HEK293 (cell line): ENCODE measurements around the gene TTLL10.

Source experiments
- CTCF ChIA-PET: fragments of 350-600 bp; formaldehyde crosslinking; extraction: SDS; loops from one replicate; lab custom pipeline; 2021; ENCODE audit warnings: antibody characterized with exemption; lab: Yijun Ruan, JAX
- POLR2A ChIA-PET: fragments of 300-600 bp; formaldehyde crosslinking; extraction: SDS; loops from one replicate; lab custom pipeline; 2020; ENCODE audit warnings: antibody characterized with exemption, inconsistent platforms; lab: Yijun Ruan, JAX
- H3K27ac ChIP-seq: fragments of 200-500 bp; sonication (Bioruptor generic); 2 replicates; pipeline ENCODE4 v1.5.1; 2014; ENCODE audit warnings: low read depth, low read length, control low read depth, inconsistent platforms; ENCODE audit errors: extremely low read depth
- H3K36me3 ChIP-seq, 2 experiments: fragments of 200-500 bp in 1 of 2; sonication (Bioruptor generic) in 1 of 2; 1 replicate in 1 of 2; 2 replicates in 1 of 2; pipeline ENCODE4 v1.5.1; 2014 to 2017; ENCODE audit warnings: inconsistent platforms in 2 of 2, low read length in 2 of 2; ENCODE audit not compliant: control insufficient read depth in 2 of 2, insufficient read depth in 1 of 2
- H3K4me1 ChIP-seq: fragments of 200-500 bp; sonication (Bioruptor generic); 2 replicates; pipeline ENCODE4 v1.5.1; 2014; ENCODE audit warnings: mild to moderate bottlenecking, low read length, inconsistent platforms; ENCODE audit not compliant: control insufficient read depth, insufficient read depth
- H3K4me3 ChIP-seq: 2 replicates; pipeline ENCODE4 v1.5.1; 2011; ENCODE audit warnings: low read depth, mild to moderate bottlenecking, control low read depth, low read length, moderate library complexity
- H3K9me3 ChIP-seq: fragments of 200-500 bp; sonication (Bioruptor generic); 2 replicates; pipeline ENCODE4 v1.5.1; 2014; ENCODE audit warnings: low read depth, low read length, inconsistent platforms; ENCODE audit not compliant: control insufficient read depth, insufficient read depth
- BCL11B ChIP-seq: fragments of 450-650 bp; formaldehyde crosslinking; IDR thresholded peaks from 2 replicates; pipeline ENCODE4 v1.5.1; 2016; ENCODE audit warnings: low read depth, missing biosample characterization, missing genetic modification characterization
- GLIS1 ChIP-seq: fragments of 450-650 bp; formaldehyde crosslinking; IDR thresholded peaks from 2 replicates; pipeline ENCODE4 v1.5.1; 2016; ENCODE audit warnings: missing biosample characterization, missing genetic modification characterization
- SCRT1 ChIP-seq: fragments of 450-650 bp; formaldehyde crosslinking; IDR thresholded peaks from 2 replicates; pipeline ENCODE4 v1.5.1; 2016; ENCODE audit warnings: missing biosample characterization, missing genetic modification characterization, borderline replicate concordance
- SP3 ChIP-seq: fragments of 450-650 bp; formaldehyde crosslinking; IDR thresholded peaks from 2 replicates; pipeline ENCODE4 v1.5.1; 2016; ENCODE audit warnings: missing biosample characterization, missing genetic modification characterization
- TRIM28 ChIP-seq: IDR thresholded peaks from 2 replicates; pipeline ENCODE4 v1.6.1; 2011; ENCODE audit warnings: low read length, control low read depth, borderline replicate concordance
- ZBTB7A ChIP-seq: fragments of 450-650 bp; formaldehyde crosslinking; IDR thresholded peaks from 2 replicates; pipeline ENCODE4 v1.5.1; 2016; ENCODE audit warnings: low read depth, missing biosample characterization, missing genetic modification characterization
- ZIC2 ChIP-seq: fragments of 450-650 bp; formaldehyde crosslinking; IDR thresholded peaks from 2 replicates; pipeline ENCODE4 v1.5.1; 2016; ENCODE audit warnings: missing biosample characterization, missing genetic modification characterization
- ZNF133 ChIP-seq: fragments of 450-650 bp; formaldehyde crosslinking; IDR thresholded peaks from 2 replicates; pipeline ENCODE4 v1.5.1; 2016; ENCODE audit warnings: missing biosample characterization, missing genetic modification characterization
- ZNF341 ChIP-seq: fragments of 450-650 bp; formaldehyde crosslinking; IDR thresholded peaks from 2 replicates; pipeline ENCODE4; 2016; ENCODE audit warnings: low read depth, missing biosample characterization, missing genetic modification characterization
- ZNF529 ChIP-seq: fragments of 450-650 bp; formaldehyde crosslinking; IDR thresholded peaks from 2 replicates; pipeline ENCODE4 v1.5.1; 2017; ENCODE audit warnings: missing genetic modification characterization, missing biosample characterization; ENCODE audit not compliant: insufficient replicate concordance
- ZNF610 ChIP-seq: fragments of 450-650 bp; formaldehyde crosslinking; IDR thresholded peaks from 2 replicates; pipeline ENCODE4 v1.5.1; 2016; ENCODE audit warnings: missing biosample characterization, missing genetic modification characterization, borderline replicate concordance
- ZNF670 ChIP-seq: fragments of 450-650 bp; formaldehyde crosslinking; IDR thresholded peaks from 2 replicates; pipeline ENCODE4 v1.5.1; 2016; ENCODE audit warnings: missing biosample characterization, missing genetic modification characterization, low read depth
- ZNF701 ChIP-seq: fragments of 450-650 bp; formaldehyde crosslinking; IDR thresholded peaks from 2 replicates; pipeline ENCODE4 v1.5.1; 2016; ENCODE audit warnings: missing biosample characterization, missing genetic modification characterization
- ZNF785 ChIP-seq: fragments of 450-650 bp; formaldehyde crosslinking; IDR thresholded peaks from 2 replicates; pipeline ENCODE4 v1.5.1; 2016; ENCODE audit warnings: missing biosample characterization, missing genetic modification characterization
- TF ChIP-seq, protein P1 (sequence below): fragments of 450-650 bp; formaldehyde crosslinking; IDR thresholded peaks from 2 replicates; pipeline ENCODE4 v1.5.1; 2016; ENCODE audit warnings: missing biosample characterization, missing genetic modification characterization
- TF ChIP-seq, protein P2 (sequence below): fragments of 450-650 bp; formaldehyde crosslinking; IDR thresholded peaks from 2 replicates; pipeline ENCODE4 v1.5.1; 2016; ENCODE audit warnings: missing biosample characterization, missing genetic modification characterization
- TF ChIP-seq, protein P3 (sequence below): fragments of 450-650 bp; formaldehyde crosslinking; IDR thresholded peaks from 2 replicates; pipeline ENCODE4 v1.5.1; 2016; ENCODE audit warnings: missing biosample characterization, missing genetic modification characterization
- TF ChIP-seq, protein P4 (sequence below): fragments of 450-650 bp; formaldehyde crosslinking; IDR thresholded peaks from 2 replicates; pipeline ENCODE4 v1.5.1; 2016; ENCODE audit warnings: missing biosample characterization, missing genetic modification characterization

The TTLL10 gene

DNA sequence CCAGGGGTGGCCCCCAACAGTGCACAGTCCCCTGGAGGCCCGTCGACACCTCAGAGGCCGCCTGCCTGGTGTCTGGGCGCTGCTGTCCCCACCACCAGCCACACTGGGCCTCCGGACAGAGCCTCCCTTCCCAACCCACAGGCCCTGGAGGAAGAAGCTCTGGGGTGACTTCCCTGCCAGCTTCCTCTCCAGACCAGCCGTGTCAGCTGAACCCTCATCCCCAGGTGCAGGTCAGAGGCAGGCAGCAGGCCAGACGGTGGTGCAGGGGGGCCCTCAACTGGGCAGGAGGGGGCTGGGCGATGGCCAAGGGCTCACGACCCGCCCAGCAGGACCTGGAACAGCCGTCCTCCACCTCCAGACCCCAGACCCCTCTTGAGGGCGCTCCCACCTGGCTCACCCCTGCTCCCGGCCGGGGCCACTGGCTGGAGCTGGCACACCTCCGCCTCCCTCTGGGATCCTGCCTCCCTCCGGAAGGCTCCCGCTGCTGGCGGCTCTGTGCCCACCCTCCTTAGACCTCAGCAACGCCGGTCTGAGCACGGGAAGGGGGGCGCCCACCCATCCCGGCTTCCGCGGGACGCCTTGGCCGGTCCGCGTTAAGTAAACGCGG, 32.2 kb downstream of the TTLL10 start:
- ChIA-PET POLR2A (interaction anchor here (0.6 kb wide), 1 partner anchor 140 kb away, joined by 3 read pairs; no protein-coding TSS in a partner anchor), CTCF (no interaction called here)
- Histone ChIP-seq H3K27ac (no peak overlapping the region), H3K36me3 (no peaks in the 10 kb centered on the region), H3K4me1 (peaks cover 3% of the 10 kb centered on the region; the same call in 1 of the 2 replicates), H3K9me3 (no peaks in the 10 kb centered on the region), H3K4me3 (no peak overlapping the region)
- TF ChIP-seq TRIM28 (no peak), ZNF341 (tag by site-specific recombination) (no peak), ZIC2 (tag by site-specific recombination) (peak; percentile 72; the same call in 1 of the 2 replicates), ZNF529 (tag by site-specific recombination) (no peak), ZNF701 (tag by site-specific recombination) (no peak), BCL11B (peak; percentile 15; the same call in 1 of the 2 replicates), SCRT1 (tag by site-specific recombination) (no peak), ZBTB7A (tag by site-specific recombination) (no peak)

DNA sequence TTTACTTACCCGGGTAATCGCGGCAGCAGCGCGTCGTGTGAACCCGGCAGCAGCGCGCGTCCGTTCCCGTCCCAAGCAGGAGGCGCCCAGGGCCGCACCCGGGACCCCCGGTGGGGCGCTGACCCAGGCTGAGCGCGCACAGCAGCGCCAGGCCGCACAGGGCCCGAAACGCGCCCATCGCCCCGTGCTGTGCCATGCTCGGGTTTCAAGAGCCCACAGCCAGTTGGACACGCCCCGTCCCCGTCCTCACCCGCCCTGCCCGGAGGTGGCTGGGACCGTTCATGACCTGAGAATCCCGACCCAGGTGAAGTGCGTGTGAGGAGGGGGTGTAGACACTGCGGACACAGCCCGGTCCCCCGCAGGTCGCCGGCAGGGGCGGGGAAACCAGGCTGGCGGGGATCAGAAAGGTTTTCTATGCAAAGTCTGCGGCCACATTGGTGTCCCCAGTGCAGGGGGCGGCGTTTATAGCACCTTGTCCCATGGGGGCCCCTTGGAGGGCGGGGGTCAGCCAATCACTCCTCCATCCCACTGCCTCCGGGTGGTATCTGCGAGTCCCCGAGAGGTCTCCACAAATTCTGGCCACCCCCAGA, 32.8 kb downstream of the TTLL10 start, which contains the start of gene TNFRSF18:
TSS of gene TNFRSF18 (minus strand) at position 217 of the 590 bp plus-strand sequence. CDS start at position 196, 21 bp downstream.
- Histone ChIP-seq H3K4me3 (no peak within 1 kb of the TSS), H3K4me1 (peaks cover 3% of the 10 kb centered on the region; the same call in 1 of the 2 replicates), H3K27ac (no peak within 1 kb of the TSS), H3K36me3 (no peaks in the 10 kb centered on the region)
- ChIA-PET POLR2A (interaction anchor here (0.6 kb wide), 1 partner anchor 139 kb away, joined by 3 read pairs; no protein-coding TSS in a partner anchor), CTCF (no interaction called here)
- TF ChIP-seq GLIS1 (tag by site-specific recombination) (peak; percentile 73), ZNF133 (no peak)
- TF ChIP-seq, protein P1, sequence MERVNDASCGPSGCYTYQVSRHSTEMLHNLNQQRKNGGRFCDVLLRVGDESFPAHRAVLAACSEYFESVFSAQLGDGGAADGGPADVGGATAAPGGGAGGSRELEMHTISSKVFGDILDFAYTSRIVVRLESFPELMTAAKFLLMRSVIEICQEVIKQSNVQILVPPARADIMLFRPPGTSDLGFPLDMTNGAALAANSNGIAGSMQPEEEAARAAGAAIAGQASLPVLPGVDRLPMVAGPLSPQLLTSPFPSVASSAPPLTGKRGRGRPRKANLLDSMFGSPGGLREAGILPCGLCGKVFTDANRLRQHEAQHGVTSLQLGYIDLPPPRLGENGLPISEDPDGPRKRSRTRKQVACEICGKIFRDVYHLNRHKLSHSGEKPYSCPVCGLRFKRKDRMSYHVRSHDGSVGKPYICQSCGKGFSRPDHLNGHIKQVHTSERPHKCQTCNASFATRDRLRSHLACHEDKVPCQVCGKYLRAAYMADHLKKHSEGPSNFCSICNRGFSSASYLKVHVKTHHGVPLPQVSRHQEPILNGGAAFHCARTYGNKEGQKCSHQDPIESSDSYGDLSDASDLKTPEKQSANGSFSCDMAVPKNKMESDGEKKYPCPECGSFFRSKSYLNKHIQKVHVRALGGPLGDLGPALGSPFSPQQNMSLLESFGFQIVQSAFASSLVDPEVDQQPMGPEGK (tag by site-specific recombination): 0 out of 2 replicates have a peak, but pooled peaks have one; percentile 29
- TF ChIP-seq, all 188 proteins: peak for 2
- no peaks in the 10 kb centered on the region for H3K9me3 ChIP-seq

DNA sequence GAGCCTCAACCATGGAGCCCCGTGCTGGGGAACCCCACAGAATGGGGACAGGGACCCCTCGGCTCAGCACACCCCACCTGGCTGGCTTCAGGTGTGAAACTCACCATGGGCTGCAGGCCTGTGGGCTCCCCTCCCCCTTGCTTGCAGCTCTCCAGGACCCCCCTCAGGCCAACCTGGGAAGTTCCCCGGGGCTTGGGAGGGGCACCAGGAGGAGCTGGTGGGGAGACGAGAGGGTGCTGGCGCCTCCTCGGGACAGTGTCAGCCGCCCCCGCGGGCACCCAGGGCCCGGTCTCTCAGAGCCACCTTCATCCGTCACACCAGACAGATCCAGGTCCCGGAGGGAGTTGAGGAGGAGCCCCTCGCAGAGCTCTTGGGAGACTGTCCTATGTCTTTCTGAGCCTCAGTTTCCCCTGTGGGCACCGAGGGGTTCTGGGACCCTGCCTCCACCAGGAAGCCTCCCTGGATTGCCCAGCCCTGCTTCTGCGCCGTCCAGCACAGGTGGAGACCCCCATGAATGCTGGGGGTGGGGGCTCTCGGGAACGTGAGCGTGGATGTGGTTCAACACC, 33.4 kb downstream of the TTLL10 start:
- Histone ChIP-seq H3K9me3 (no peaks in the 10 kb centered on the region), H3K4me3 (no peak overlapping the region), H3K4me1 (peaks cover 3% of the 10 kb centered on the region; the same call in 1 of the 2 replicates), H3K36me3 (no peaks in the 10 kb centered on the region), H3K27ac (no peak overlapping the region)
- CTCF ChIA-PET: interaction anchor here (0.5 kb wide), 1 partner anchor 85 kb away, joined by 3 read pairs; no protein-coding TSS in a partner anchor
- POLR2A ChIA-PET: interaction anchor here (1.9 kb wide), 1 partner anchor 24 kb away, joined by 5 read pairs; no protein-coding TSS in a partner anchor
- TF ChIP-seq, protein P1 (tag by site-specific recombination): 0 out of 2 replicates have a peak, but pooled peaks have one; percentile 0
- TF ChIP-seq ZNF785 (tag by site-specific recombination) (no peak), ZIC2 (tag by site-specific recombination) (no peak), ZNF670 (tag by site-specific recombination) (no peak), ZNF610 (tag by site-specific recombination) (no peak), SP3 (no peak)
- TF ChIP-seq, protein P2, sequence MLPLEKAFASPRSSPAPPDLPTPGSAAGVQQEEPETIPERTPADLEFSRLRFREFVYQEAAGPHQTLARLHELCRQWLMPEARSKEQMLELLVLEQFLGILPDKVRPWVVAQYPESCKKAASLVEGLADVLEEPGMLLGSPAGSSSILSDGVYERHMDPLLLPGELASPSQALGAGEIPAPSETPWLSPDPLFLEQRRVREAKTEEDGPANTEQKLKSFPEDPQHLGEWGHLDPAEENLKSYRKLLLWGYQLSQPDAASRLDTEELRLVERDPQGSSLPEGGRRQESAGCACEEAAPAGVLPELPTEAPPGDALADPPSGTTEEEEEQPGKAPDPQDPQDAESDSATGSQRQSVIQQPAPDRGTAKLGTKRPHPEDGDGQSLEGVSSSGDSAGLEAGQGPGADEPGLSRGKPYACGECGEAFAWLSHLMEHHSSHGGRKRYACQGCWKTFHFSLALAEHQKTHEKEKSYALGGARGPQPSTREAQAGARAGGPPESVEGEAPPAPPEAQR: no peak
- TF ChIP-seq, protein P3, sequence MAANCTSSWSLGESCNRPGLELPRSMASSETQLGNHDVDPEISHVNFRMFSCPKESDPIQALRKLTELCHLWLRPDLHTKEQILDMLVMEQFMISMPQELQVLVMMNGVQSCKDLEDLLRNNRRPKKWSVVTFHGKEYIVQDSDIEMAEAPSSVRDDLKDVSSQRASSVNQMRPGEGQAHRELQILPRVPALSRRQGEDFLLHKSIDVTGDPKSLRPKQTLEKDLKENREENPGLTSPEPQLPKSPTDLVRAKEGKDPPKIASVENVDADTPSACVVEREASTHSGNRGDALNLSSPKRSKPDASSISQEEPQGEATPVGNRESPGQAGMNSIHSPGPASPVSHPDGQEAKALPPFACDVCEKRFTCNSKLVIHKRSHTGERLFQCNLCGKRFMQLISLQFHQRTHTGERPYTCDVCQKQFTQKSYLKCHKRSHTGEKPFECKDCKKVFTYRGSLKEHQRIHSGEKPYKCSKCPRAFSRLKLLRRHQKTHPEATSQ (tag by site-specific recombination): no peak
- TF ChIP-seq, protein P4, sequence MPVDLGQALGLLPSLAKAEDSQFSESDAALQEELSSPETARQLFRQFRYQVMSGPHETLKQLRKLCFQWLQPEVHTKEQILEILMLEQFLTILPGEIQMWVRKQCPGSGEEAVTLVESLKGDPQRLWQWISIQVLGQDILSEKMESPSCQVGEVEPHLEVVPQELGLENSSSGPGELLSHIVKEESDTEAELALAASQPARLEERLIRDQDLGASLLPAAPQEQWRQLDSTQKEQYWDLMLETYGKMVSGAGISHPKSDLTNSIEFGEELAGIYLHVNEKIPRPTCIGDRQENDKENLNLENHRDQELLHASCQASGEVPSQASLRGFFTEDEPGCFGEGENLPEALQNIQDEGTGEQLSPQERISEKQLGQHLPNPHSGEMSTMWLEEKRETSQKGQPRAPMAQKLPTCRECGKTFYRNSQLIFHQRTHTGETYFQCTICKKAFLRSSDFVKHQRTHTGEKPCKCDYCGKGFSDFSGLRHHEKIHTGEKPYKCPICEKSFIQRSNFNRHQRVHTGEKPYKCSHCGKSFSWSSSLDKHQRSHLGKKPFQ (tag by site-specific recombination): no peak
